Measurements from ENCODE around the gene XPR1.

- TF ChIP-seq POLR2A (IDR thresholded peaks at IDR 0.05) (no peak), CTCF (IDR thresholded peaks at IDR 0.05) (no peak)
Observed at GRCh38 chr1:180695282-180695681, 63.5 kb downstream of the XPR1 start.
